ENCODE data around the gene FFAR4. TPM values are rescaled to one million over a fixed set of nuclear protein-coding genes. Genes with fewer than 3 reads are reported as not detected.

The FFAR4 gene
- total RNA-seq, 2 experiments from 2014 or later, result not detected

DNA sequence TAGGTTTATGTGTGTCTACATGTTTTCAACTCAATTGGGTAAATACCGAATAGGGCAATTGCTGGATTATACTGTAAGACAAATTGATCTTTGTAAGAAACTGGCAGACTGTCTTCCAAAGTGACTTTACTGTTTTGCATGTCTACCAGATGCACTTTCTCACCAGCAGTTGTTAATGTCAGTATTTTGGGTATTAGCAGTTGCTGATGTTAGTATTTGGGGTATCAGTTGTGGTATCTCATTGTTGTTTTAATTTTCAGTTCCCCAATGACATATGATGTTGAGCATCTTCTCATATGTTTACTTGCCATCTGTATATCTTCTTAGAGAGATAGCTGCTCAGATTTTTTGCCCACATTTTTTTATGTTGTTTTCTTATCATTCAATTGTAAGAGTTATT is 56.5 kb downstream of the FFAR4 start:
- Mint-ChIP-seq H3K4me3 (no peak overlapping the region), H3K27ac (no peak overlapping the region), H3K27me3 (peaks cover 31% of the 10 kb centered on the region), H3K9me3 (no peaks in the 10 kb centered on the region), H3K36me3 (no peaks in the 10 kb centered on the region), H3K4me1 (no peaks in the 10 kb centered on the region)
- no peak for ATAC-seq (ENCODE audit: low read depth)
- no peak for DNase-seq
- POLR2A ChIA-PET, result no interaction called here

DNA sequence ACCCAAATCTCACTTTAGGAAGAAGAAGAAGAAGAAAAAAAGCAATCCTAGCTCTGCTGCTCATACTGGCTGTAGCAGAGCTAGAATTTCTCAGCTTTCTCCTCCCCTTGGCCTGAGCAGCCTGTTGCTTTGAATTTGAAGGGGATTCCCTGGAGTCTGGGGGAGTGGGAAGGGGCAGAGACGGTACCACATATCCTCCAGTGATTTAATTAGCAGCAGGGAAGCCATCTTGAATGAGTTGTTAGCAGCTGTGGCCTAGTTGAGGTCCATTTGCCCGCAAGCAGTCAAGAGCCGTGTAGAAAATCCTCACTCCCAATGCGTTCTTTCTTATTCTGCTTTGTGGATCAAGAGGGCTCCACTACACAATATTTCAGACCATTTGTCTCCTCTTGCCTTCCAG is 62.4 kb downstream of the FFAR4 start:
- H3K4me1 Mint-ChIP-seq, result no peaks in the 10 kb centered on the region
- H3K27ac Mint-ChIP-seq, result no peak overlapping the region
- no peak overlapping the region for H3K4me3 Mint-ChIP-seq
- POLR2A ChIA-PET, result no interaction called here
- peaks cover 15% of the 10 kb centered on the region for H3K27me3 Mint-ChIP-seq
- H3K9me3 Mint-ChIP-seq, result no peaks in the 10 kb centered on the region
- no peaks in the 10 kb centered on the region for H3K36me3 Mint-ChIP-seq
- ATAC-seq (ENCODE audit: low read depth) (no peak), DNase-seq (no peak)

DNA sequence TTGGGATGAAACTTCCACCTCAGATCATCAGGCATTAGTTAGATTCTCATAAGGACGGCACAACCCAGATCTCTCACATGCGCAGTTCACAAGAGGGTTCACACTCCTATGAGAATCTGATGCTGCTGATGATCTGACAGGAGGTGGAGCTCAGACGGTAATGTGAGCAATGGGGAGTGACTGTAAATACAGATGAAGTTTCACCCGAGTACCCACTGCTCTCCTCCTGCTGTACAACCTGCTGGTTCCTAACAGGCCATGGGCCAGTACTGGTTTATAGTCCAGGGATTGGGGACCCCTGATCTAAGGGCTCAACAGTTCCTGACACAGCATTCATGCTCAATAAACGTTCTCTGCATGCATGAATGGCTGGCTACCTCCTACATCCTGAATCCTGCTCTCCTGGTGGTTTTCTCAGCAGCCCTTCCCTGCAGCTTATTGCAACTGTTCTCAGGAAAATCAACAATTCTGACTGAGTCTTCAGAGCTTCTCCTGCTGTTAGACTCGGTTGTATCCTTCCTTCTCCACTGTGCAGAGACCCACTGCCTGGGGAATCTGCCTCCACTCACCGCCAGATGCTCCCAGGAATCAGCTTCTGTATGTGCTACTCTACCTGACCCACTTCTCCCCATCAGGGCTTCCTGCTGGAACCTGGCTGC is 63.3 kb downstream of the FFAR4 start:
- no peaks in the 10 kb centered on the region for H3K36me3 Mint-ChIP-seq
- no peak for DNase-seq
- POLR2A ChIA-PET, result no interaction called here
- H3K27ac Mint-ChIP-seq, result no peak overlapping the region
- no peak for ATAC-seq (ENCODE audit: low read depth)
- peaks cover 17% of the 10 kb centered on the region for H3K27me3 Mint-ChIP-seq
- H3K9me3 Mint-ChIP-seq, result no peaks in the 10 kb centered on the region
- H3K4me3 Mint-ChIP-seq, result no peak overlapping the region
- no peaks in the 10 kb centered on the region for H3K4me1 Mint-ChIP-seq

DNA sequence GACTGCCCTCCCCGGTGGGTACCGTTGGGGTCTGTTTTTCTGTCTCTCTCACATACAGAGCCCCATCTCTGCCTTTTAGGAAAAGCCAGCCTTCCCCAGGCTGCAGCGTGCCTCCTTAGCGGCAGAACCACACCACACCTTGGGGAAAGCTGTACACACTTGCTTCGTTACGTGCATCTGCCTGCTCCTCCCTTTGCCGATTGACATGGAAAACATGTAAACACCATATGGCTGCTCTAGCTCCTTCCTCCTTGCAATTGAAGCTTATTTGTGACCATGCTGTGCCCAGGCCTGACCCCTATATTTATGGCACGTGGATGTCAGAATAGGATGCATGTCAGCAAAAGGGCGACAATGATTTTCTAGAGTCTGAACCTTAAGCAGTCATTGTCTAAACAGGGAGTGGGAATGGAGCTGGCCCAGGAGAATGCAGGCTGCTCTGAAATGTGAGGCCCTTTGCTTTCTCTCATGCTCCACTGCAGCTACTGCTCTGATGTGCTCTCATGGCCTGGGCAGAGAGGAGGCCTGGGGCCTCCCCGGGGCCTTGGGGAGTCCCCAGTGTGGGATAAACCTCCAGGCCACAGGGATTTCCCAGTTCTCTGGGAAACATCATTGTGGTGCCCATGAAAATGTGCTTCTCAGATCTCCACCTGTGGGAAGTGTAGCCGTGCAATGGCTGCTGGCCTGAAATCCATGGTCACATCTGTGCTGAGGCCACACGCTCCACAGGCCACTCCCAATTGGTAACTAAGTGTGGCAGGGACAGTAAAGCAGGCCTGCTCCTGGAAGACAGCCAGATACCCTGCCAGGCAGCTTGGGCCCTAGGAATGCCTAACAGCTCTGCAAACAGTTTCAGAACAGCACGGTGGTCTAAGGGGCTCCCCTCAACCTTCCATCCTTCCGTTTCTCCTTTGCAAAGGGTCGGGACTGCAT is 64.4 kb downstream of the FFAR4 start:
- no peak for DNase-seq
- H3K4me3 Mint-ChIP-seq, result no peak overlapping the region
- H3K4me1 Mint-ChIP-seq, result no peaks in the 10 kb centered on the region
- POLR2A ChIA-PET, result no interaction called here
- no peak overlapping the region for H3K27ac Mint-ChIP-seq
- no peaks in the 10 kb centered on the region for H3K36me3 Mint-ChIP-seq
- peaks cover 12% of the 10 kb centered on the region for H3K27me3 Mint-ChIP-seq
- H3K9me3 Mint-ChIP-seq, result no peaks in the 10 kb centered on the region
- ATAC-seq (ENCODE audit: low read depth), result no peak

Other genes with a start within 250 kb of the FFAR4 start
- gene MYOF, start 84.3 kb upstream of the FFAR4 start, total RNA-seq, result 1 to 10 TPM in 1 of 2 experiments, under 1 TPM in 1; 0.91 to 1.9 TPM
- 10 to 100 TPM; 45.9 to 50.7 TPM for gene CEP55, start 70.1 kb upstream of the FFAR4 start, total RNA-seq
- gene RBP4, start 34.6 kb downstream of the FFAR4 start, total RNA-seq, result not detected
- gene PDE6C, start 45.9 kb downstream of the FFAR4 start, total RNA-seq, result not detected
- gene FRA10AC1, start 135.9 kb downstream of the FFAR4 start, total RNA-seq, result 10 to 100 TPM; 13.3 to 15.5 TPM
- not detected for gene LGI1, start 191.3 kb downstream of the FFAR4 start, total RNA-seq